ENCODE measurements around the gene TGM5.

GRCh38 chr15:43207024-43207423 lies 59.7 kb downstream of the TGM5 start:
- TF ChIP-seq EZH2 (IDR thresholded peaks at IDR 0.05; ENCODE audit: borderline replicate concordance, insufficient read depth, low read depth, low read length, poor library complexity, severe bottlenecking): no peak
- TF ChIP-seq, protein P1, sequence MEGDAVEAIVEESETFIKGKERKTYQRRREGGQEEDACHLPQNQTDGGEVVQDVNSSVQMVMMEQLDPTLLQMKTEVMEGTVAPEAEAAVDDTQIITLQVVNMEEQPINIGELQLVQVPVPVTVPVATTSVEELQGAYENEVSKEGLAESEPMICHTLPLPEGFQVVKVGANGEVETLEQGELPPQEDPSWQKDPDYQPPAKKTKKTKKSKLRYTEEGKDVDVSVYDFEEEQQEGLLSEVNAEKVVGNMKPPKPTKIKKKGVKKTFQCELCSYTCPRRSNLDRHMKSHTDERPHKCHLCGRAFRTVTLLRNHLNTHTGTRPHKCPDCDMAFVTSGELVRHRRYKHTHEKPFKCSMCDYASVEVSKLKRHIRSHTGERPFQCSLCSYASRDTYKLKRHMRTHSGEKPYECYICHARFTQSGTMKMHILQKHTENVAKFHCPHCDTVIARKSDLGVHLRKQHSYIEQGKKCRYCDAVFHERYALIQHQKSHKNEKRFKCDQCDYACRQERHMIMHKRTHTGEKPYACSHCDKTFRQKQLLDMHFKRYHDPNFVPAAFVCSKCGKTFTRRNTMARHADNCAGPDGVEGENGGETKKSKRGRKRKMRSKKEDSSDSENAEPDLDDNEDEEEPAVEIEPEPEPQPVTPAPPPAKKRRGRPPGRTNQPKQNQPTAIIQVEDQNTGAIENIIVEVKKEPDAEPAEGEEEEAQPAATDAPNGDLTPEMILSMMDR (IDR thresholded peaks at IDR 0.05): no peak
